ENCODE data around the gene CDH13. TPM values are rescaled to one million over a fixed set of nuclear protein-coding genes. Genes with fewer than 3 reads are reported as not detected.

The CDH13 gene
- total and polyA plus RNA-seq, 2 experiments from 2014 or later: 1.2 to 1.5 TPM

- Histone ChIP-seq H3K79me2 (no peaks in the 10 kb centered on the region), H3K27ac (no peak overlapping the region), H3K4me3 (no peak overlapping the region), H3K9me2 (replicated peaks; ENCODE audit: insufficient read depth) (no peaks in the 10 kb centered on the region), H3K4me2 (no peak overlapping the region), H2AFZ (no peak overlapping the region), H3K4me1 (ENCODE audit: insufficient read depth) (no peaks in the 10 kb centered on the region), H3K27me3 (no peaks in the 10 kb centered on the region), H3K9me3 (ENCODE audit: low read depth) (no peaks in the 10 kb centered on the region), H3K36me3 (replicated peaks; ENCODE audit: insufficient read depth, low read depth) (no peaks in the 10 kb centered on the region), H4K20me1 (ENCODE audit: insufficient read depth, poor library complexity, severe bottlenecking) (no peaks in the 10 kb centered on the region)
- DNase-seq (ENCODE audit: low spot score): no peak
- 85% methylated on average over 12 of the region's 12 CpGs for WGBS (ENCODE audit: low lambda C conversion rate, missing lambda C conversion rate)
- TF ChIP-seq, protein P1, sequence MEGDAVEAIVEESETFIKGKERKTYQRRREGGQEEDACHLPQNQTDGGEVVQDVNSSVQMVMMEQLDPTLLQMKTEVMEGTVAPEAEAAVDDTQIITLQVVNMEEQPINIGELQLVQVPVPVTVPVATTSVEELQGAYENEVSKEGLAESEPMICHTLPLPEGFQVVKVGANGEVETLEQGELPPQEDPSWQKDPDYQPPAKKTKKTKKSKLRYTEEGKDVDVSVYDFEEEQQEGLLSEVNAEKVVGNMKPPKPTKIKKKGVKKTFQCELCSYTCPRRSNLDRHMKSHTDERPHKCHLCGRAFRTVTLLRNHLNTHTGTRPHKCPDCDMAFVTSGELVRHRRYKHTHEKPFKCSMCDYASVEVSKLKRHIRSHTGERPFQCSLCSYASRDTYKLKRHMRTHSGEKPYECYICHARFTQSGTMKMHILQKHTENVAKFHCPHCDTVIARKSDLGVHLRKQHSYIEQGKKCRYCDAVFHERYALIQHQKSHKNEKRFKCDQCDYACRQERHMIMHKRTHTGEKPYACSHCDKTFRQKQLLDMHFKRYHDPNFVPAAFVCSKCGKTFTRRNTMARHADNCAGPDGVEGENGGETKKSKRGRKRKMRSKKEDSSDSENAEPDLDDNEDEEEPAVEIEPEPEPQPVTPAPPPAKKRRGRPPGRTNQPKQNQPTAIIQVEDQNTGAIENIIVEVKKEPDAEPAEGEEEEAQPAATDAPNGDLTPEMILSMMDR (IDR thresholded peaks at IDR 0.05; ENCODE audit: poor library complexity): no peak
- TF ChIP-seq EZH2phosphoT487 (IDR thresholded peaks at IDR 0.05; ENCODE audit: low read depth, severe bottlenecking, unreplicated experiment) (no peak), EZH2 (IDR thresholded peaks at IDR 0.05; ENCODE audit: borderline replicate concordance) (no peak)
These were observed 913.1 kb downstream of the CDH13 start for GRCh38 chr16:83539736-83540490.

DNA sequence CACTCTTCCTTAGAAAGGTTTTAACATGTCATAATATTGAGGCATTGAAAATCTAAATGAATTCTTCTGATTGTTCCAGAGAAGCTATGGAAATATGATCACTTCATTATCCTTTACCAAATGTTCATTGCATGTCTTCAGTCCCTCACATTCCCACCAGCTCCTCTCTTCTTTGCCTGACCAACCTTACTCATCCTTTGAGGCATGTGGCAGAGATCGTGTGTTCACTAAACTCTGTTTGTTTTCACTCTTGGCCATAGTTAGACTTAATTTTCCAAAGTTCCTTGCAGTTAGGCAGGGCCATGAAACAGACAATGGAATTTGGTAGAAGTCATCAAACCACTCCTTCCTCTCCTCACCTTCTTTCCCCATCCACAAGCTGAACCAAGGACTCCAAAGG lies 914.5 kb downstream of the CDH13 start:
- H3K4me2 ChIP-seq: no peak overlapping the region
- H3K4me1 ChIP-seq (ENCODE audit: insufficient read depth): no peaks in the 10 kb centered on the region
- no peaks in the 10 kb centered on the region for H3K9me2 ChIP-seq (replicated peaks; ENCODE audit: insufficient read depth)
- no peaks in the 10 kb centered on the region for H3K36me3 ChIP-seq (replicated peaks; ENCODE audit: insufficient read depth, low read depth)
- no peak for TF ChIP-seq EZH2phosphoT487 (IDR thresholded peaks at IDR 0.05; ENCODE audit: low read depth, severe bottlenecking, unreplicated experiment)
- TF ChIP-seq EZH2 (IDR thresholded peaks at IDR 0.05; ENCODE audit: borderline replicate concordance): no peak
- TF ChIP-seq, protein P1 (IDR thresholded peaks at IDR 0.05; ENCODE audit: poor library complexity): no peak
- WGBS (ENCODE audit: low lambda C conversion rate, missing lambda C conversion rate): 70% methylated on average over 1 of the region's 1 CpG
- no peaks in the 10 kb centered on the region for H3K9me3 ChIP-seq (ENCODE audit: low read depth)
- no peaks in the 10 kb centered on the region for H3K79me2 ChIP-seq
- H4K20me1 ChIP-seq (ENCODE audit: insufficient read depth, poor library complexity, severe bottlenecking): no peaks in the 10 kb centered on the region
- DNase-seq (ENCODE audit: low spot score): no peak
- H3K27me3 ChIP-seq: no peaks in the 10 kb centered on the region
- H2AFZ ChIP-seq: no peak overlapping the region
- no peak overlapping the region for H3K4me3 ChIP-seq
- H3K27ac ChIP-seq: no peak overlapping the region

DNA sequence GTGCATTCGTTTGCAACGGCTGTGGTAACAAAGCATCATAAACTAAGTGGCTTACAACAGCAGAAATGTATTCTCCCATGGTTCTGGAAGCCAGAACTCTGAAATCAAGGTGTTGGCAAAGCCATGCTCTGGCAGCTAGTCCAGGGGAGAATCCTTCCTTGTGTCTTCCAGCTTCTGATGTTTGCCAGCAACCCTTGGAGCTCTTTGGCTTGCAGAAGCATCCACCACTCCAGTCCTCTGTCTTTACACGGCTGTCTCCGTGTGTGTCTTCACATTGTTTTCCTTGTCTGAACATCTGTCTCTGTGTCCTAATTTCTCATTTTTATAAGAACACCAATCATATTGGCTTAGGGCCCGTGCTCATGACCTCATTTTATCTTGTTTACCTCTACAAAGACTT lies 915.7 kb downstream of the CDH13 start:
- H4K20me1 ChIP-seq (ENCODE audit: insufficient read depth, poor library complexity, severe bottlenecking): no peaks in the 10 kb centered on the region
- no peak overlapping the region for H2AFZ ChIP-seq
- H3K36me3 ChIP-seq (replicated peaks; ENCODE audit: insufficient read depth, low read depth): no peaks in the 10 kb centered on the region
- no peak overlapping the region for H3K27ac ChIP-seq
- no peaks in the 10 kb centered on the region for H3K4me1 ChIP-seq (ENCODE audit: insufficient read depth)
- no peaks in the 10 kb centered on the region for H3K9me3 ChIP-seq (ENCODE audit: low read depth)
- no peaks in the 10 kb centered on the region for H3K9me2 ChIP-seq (replicated peaks; ENCODE audit: insufficient read depth)
- 76% methylated on average over 5 of the region's 5 CpGs for WGBS (ENCODE audit: low lambda C conversion rate, missing lambda C conversion rate)
- DNase-seq (ENCODE audit: low spot score): no peak
- no peak overlapping the region for H3K4me2 ChIP-seq
- TF ChIP-seq, protein P1 (IDR thresholded peaks at IDR 0.05; ENCODE audit: poor library complexity): no peak
- no peak for TF ChIP-seq EZH2 (IDR thresholded peaks at IDR 0.05; ENCODE audit: borderline replicate concordance)
- no peak for TF ChIP-seq EZH2phosphoT487 (IDR thresholded peaks at IDR 0.05; ENCODE audit: low read depth, severe bottlenecking, unreplicated experiment)
- H3K27me3 ChIP-seq: no peaks in the 10 kb centered on the region
- no peaks in the 10 kb centered on the region for H3K79me2 ChIP-seq
- no peak overlapping the region for H3K4me3 ChIP-seq

Data from hepatocyte (in vitro differentiated cells).